SK-N-SH treated with all-trans-retinoic acid at 6 μM for 48 hours (cell line): Measurements from ENCODE around the gene ZNF496.

Experiments
- CSDC2 ChIP-seq: fragments of 250-450 bp; sonication (Bioruptor Pico); IDR thresholded peaks from 2 replicates; pipeline ENCODE4 v1.5.0; 2020; ENCODE audit warnings: mild to moderate bottlenecking, moderate library complexity
- GLIS3 ChIP-seq: fragments of 250-450 bp; sonication (Bioruptor Pico); IDR thresholded peaks from 2 replicates; pipeline ENCODE4 v1.5.0; 2020; ENCODE audit warnings: mild to moderate bottlenecking, moderate library complexity
- RARB ChIP-seq: fragments of 250-450 bp; sonication (Bioruptor Pico); IDR thresholded peaks from 2 replicates; pipeline ENCODE4 v1.8.0; 2021; ENCODE audit warnings: mild to moderate bottlenecking, moderate library complexity
- ZFP3 ChIP-seq: fragments of 250-450 bp; sonication (Bioruptor Pico); IDR thresholded peaks from 2 replicates; pipeline ENCODE4 v1.5.0; 2020; ENCODE audit warnings: mild to moderate bottlenecking, moderate library complexity

DNA sequence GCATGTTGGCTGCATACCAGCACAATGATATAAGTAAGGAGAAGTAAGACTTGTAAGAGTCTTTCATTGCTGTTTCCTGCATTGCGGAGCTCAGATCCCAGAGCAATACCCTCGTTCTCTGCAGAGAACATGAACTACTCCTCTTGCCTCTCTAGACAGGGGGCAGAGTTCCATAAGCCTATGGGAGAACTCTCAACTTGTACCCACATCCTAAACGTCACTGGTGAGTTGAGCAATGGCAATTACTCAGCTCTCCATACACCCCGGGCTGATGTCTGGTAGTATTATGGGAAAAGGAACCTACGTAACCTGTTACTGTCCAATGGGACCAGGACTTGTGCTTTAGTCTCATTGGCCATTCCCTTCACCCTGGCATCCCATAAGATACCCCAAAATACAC lies 27.3 kb upstream of the ZNF496 start:
- TF ChIP-seq ZFP3 (CRISPR knock-in tag), result no peak
- TF ChIP-seq GLIS3 (CRISPR knock-in tag), result no peak
- no peak for TF ChIP-seq RARB
- TF ChIP-seq CSDC2, result no peak
